Neuronal stem cell (in vitro differentiated cells): ENCODE results near the gene BRPF3.

Source experiments
- DNase-seq: peaks from one replicate; pipeline ENCODE4 v3.0.0-alpha.2; 2013; ENCODE audit warnings: low spot score
- H2AFZ ChIP-seq: one replicate; pipeline ENCODE4 v1.6.1; 2013; ENCODE audit warnings: mild to moderate bottlenecking, low read length, inconsistent platforms
- H2AK5ac ChIP-seq: 2 replicates; pipeline ENCODE4 v1.6.1; 2013; ENCODE audit warnings: low read depth, mild to moderate bottlenecking, inconsistent platforms, low read length, moderate library complexity, mixed read lengths
- H2BK120ac ChIP-seq: 2 replicates; pipeline ENCODE4 v1.6.1; 2013; ENCODE audit warnings: low read depth, mild to moderate bottlenecking, inconsistent platforms, low read length, moderate library complexity, mixed read lengths
- H2BK12ac ChIP-seq: one replicate; pipeline ENCODE4 v1.6.1; 2013; ENCODE audit warnings: low read length, inconsistent platforms
- H2BK15ac ChIP-seq: 2 replicates; pipeline ENCODE4 v1.6.1; 2013; ENCODE audit warnings: mild to moderate bottlenecking, low read length, inconsistent platforms, mixed read lengths
- H2BK5ac ChIP-seq: one replicate; pipeline ENCODE4 v1.6.1; 2013; ENCODE audit warnings: inconsistent platforms, mild to moderate bottlenecking, low read length, moderate library complexity
- H3K14ac ChIP-seq: one replicate; pipeline ENCODE4 v1.6.1; 2013; ENCODE audit warnings: low read length, inconsistent platforms
- H3K18ac ChIP-seq: 2 replicates; pipeline ENCODE4 v1.6.1; 2013; ENCODE audit warnings: low read length, inconsistent platforms
- H3K23ac ChIP-seq: 2 replicates; pipeline ENCODE4 v1.6.1; 2013; ENCODE audit warnings: low read depth, mild to moderate bottlenecking, mixed read lengths, low read length, inconsistent platforms; ENCODE audit not compliant: poor library complexity
- H3K27ac ChIP-seq: replicated peaks from 3 replicates; pipeline ENCODE4 v1.5.1; 2013; ENCODE audit warnings: low read length, inconsistent platforms
- H3K27me3 ChIP-seq, 3 experiments: 2 replicates each; pipeline ENCODE4 v1.6.1; 2013; ENCODE audit warnings: low read length in 3 of 3, mild to moderate bottlenecking in 2 of 3, inconsistent platforms in 1 of 3, low read depth in 1 of 3, mixed read lengths in 1 of 3, moderate library complexity in 1 of 3; ENCODE audit not compliant: control insufficient read depth in 3 of 3, insufficient read depth in 3 of 3
- H3K36me3 ChIP-seq, 2 donors: replicated peaks in 1 of 2; 2 replicates each; pipeline ENCODE4 v1.6.1; 2013; ENCODE audit warnings: low read length in 2 of 2; ENCODE audit not compliant: control insufficient read depth in 2 of 2, insufficient read depth in 2 of 2
- H3K4ac ChIP-seq: 2 replicates; pipeline ENCODE4 v1.6.1; 2013; ENCODE audit warnings: inconsistent platforms, mild to moderate bottlenecking, low read length, moderate library complexity
- H3K4me1 ChIP-seq, 2 donors: 1 replicate in 1 of 2; 2 replicates in 1 of 2; pipeline ENCODE4 v1.6.1; 2013; ENCODE audit warnings: low read length in 2 of 2, low read depth in 1 of 2; ENCODE audit not compliant: control insufficient read depth in 2 of 2, insufficient read depth in 1 of 2
- H3K4me2 ChIP-seq: one replicate; pipeline ENCODE4 v1.6.1; 2013; ENCODE audit warnings: mild to moderate bottlenecking, low read length, inconsistent platforms; ENCODE audit not compliant: insufficient read depth, poor library complexity, severe bottlenecking
- H3K4me3 ChIP-seq, 2 donors: 2 replicates each; pipeline ENCODE4 v1.5.1; 2013; ENCODE audit warnings: low read length in 2 of 2, mild to moderate bottlenecking in 2 of 2, inconsistent platforms in 1 of 2, moderate library complexity in 1 of 2
- H3K79me1 ChIP-seq: one replicate; pipeline ENCODE4 v1.6.1; 2013; ENCODE audit warnings: low read depth, mild to moderate bottlenecking, inconsistent platforms, low read length, moderate library complexity
- H3K9ac ChIP-seq: one replicate; pipeline ENCODE4 v1.6.1; 2013; ENCODE audit warnings: mild to moderate bottlenecking, low read depth, low read length, inconsistent platforms; ENCODE audit not compliant: poor library complexity
- H3K9me3 ChIP-seq, 2 donors: replicated peaks in 1 of 2; 2 replicates each; pipeline versions ENCODE3 to v1.6.1; 2013; ENCODE audit warnings: low read length in 2 of 2, mild to moderate bottlenecking in 2 of 2, inconsistent platforms in 1 of 2, low read depth in 1 of 2, mixed read lengths in 1 of 2, moderate library complexity in 1 of 2; ENCODE audit not compliant: control insufficient read depth in 2 of 2, insufficient read depth in 1 of 2
- H4K8ac ChIP-seq: one replicate; pipeline ENCODE4 v1.6.1; 2013; ENCODE audit warnings: low read depth, mild to moderate bottlenecking, inconsistent platforms, low read length, moderate library complexity
- H4K91ac ChIP-seq: one replicate; pipeline ENCODE4 v1.6.1; 2013; ENCODE audit warnings: low read length, low read depth, mild to moderate bottlenecking, inconsistent platforms; ENCODE audit not compliant: poor library complexity
- WGBS, 2 donors: extraction: QIAGEN DNeasy Blood & Tissue Kit; methylation state at CpG; one replicate each; pipeline ENCODE4 v1.1.7; 2013; ENCODE audit warnings: missing lambda C conversion rate in 2 of 2, mixed read lengths in 1 of 2; ENCODE audit not compliant: insufficient read length in 2 of 2, insufficient replicate concordance in 1 of 2; ENCODE audit errors: extremely low coverage in 2 of 2; 5-methylcytosine and 5-hydroxymethylcytosine counted together

The BRPF3 gene

DNA sequence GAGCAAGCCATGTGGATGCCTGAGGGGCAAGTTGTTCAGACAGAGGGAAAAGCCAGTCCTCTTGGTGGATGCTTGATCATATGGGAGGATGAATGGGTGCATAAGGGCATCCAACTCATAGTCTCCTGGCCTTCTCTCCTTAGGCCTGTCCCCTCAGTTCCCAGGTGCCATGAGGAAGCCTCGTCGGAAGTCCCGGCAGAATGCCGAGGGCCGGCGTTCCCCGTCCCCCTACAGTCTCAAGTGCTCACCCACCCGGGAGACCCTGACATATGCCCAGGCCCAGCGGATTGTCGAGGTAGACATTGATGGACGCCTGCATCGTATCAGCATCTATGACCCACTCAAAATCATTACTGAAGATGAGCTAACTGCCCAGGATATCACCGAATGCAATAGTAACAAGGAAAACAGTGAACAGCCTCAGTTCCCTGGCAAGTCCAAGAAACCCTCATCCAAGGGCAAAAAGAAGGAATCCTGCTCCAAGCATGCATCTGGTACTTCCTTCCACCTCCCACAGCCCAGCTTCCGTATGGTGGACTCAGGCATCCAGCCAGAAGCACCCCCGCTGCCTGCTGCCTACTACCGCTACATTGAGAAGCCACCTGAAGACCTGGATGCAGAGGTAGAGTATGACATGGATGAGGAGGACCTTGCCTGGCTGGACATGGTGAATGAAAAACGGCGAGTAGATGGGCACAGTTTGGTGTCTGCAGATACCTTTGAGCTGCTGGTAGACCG, 3.8 kb downstream of the BRPF3 start:
- Histone ChIP-seq H2BK5ac (no peak overlapping the region), H3K14ac (no peak overlapping the region), H3K4me3 (no peak overlapping the region), H3K27ac (no peak overlapping the region), H2BK15ac (no peak overlapping the region), H3K23ac (no peak overlapping the region), H3K4ac (no peak overlapping the region), H2AFZ (no peak overlapping the region), H3K36me3 (peaks cover 41 to 76% of the 10 kb centered on the region in 2 donors), H3K9ac (no peak overlapping the region), H4K8ac (no peak overlapping the region), H3K18ac (no peak overlapping the region), H3K4me1 (peaks cover 3 to 4% of the 10 kb centered on the region in 2 donors), H2BK120ac (no peak overlapping the region), H2BK12ac (no peak overlapping the region), H3K4me2 (no peak overlapping the region), H3K79me1 (peaks cover 23% of the 10 kb centered on the region), H3K27me3 (no peaks in the 10 kb centered on the region), H4K91ac (no peak overlapping the region), H2AK5ac (no peak overlapping the region), H3K9me3 (peaks cover 0 to 22% of the 10 kb centered on the region in 2 donors)
- no peak for DNase-seq
- no CpG with 5 or more reads among the region's 19 CpGs for WGBS, 2 donors

DNA sequence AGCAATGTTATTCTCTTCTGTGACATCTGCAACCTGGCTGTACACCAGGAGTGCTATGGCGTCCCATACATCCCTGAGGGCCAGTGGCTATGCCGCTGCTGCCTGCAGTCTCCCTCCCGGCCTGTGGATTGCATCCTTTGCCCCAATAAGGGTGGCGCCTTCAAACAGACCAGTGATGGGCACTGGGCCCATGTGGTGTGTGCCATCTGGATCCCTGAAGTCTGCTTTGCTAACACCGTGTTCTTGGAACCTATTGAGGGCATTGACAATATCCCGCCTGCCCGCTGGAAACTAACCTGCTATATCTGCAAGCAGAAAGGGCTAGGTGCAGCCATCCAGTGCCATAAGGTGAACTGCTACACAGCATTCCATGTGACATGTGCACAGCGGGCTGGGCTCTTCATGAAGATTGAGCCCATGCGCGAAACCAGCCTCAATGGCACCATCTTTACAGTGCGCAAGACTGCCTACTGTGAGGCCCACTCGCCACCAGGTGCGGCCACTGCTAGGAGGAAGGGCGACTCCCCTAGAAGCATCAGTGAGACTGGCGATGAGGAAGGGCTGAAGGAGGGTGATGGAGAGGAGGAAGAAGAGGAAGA, 4.6 kb downstream of the BRPF3 start:
- Histone ChIP-seq H3K4me1 (peaks cover 0 to 3% of the 10 kb centered on the region in 2 donors), H2BK12ac (no peak overlapping the region), H3K27me3 (no peaks in the 10 kb centered on the region), H3K9ac (peak overlapping the region; percentile 47), H2BK120ac (no peak overlapping the region), H3K27ac (no peak overlapping the region), H3K9me3 (peaks cover 0 to 22% of the 10 kb centered on the region in 2 donors), H3K14ac (peak overlapping the region; percentile 11), H2AK5ac (peak overlapping the region; percentile 18), H2AFZ (no peak overlapping the region), H3K23ac (peak overlapping the region; percentile 69), H3K4ac (no peak overlapping the region), H3K36me3 (peaks cover 46 to 84% of the 10 kb centered on the region in 2 donors), H2BK15ac (no peak overlapping the region), H2BK5ac (peak overlapping the region; percentile 45), H3K79me1 (peaks cover 23% of the 10 kb centered on the region), H3K4me2 (no peak overlapping the region), H4K8ac (no peak overlapping the region), H3K4me3 (peak overlapping the region in 1 of 2 donors; percentile 7), H4K91ac (no peak overlapping the region), H3K18ac (no peak overlapping the region)
- no peak for DNase-seq
- no CpG with 5 or more reads among the region's 15 CpGs for WGBS, 2 donors

DNA sequence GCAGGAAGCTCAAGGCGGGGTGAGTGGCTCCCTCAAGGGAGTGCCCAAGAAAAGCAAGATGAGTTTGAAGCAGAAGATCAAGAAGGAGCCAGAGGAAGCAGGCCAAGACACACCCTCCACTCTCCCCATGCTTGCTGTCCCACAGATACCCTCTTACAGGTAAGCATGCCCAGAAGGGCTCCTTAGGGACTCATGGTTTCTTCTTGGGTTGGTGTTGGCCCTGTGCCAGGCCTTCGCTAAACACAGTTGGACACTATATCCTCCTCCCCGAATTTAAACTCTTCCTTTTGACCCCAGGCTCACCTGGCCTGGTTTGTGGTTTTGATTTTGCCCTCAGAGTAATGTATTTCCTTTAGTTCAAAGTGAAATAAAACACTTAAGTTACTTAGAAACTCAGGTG, 5.1 kb downstream of the BRPF3 start:
- peak overlapping the region; percentile 45 for H2BK5ac ChIP-seq
- H3K27ac ChIP-seq: no peak overlapping the region
- H3K4me3 ChIP-seq: no peak overlapping the region
- peaks cover 50 to 89% of the 10 kb centered on the region in 2 donors for H3K36me3 ChIP-seq
- WGBS, 2 donors: no CpG with 5 or more reads among the region's 3 CpGs
- no peak overlapping the region for H4K8ac ChIP-seq
- H3K9ac ChIP-seq: no peak overlapping the region
- H2BK15ac ChIP-seq: no peak overlapping the region
- H3K4me2 ChIP-seq: no peak overlapping the region
- no peak overlapping the region for H2AFZ ChIP-seq
- peak overlapping the region; percentile 18 for H2AK5ac ChIP-seq
- H3K18ac ChIP-seq: no peak overlapping the region
- peaks cover 23% of the 10 kb centered on the region for H3K79me1 ChIP-seq
- peaks cover 0 to 3% of the 10 kb centered on the region in 2 donors for H3K4me1 ChIP-seq
- H3K23ac ChIP-seq: peak overlapping the region; percentile 69
- no peaks in the 10 kb centered on the region for H3K27me3 ChIP-seq
- peak overlapping the region; percentile 11 for H3K14ac ChIP-seq
- no peak overlapping the region for H2BK120ac ChIP-seq
- no peak overlapping the region for H3K4ac ChIP-seq
- DNase-seq: no peak
- no peak overlapping the region for H2BK12ac ChIP-seq
- peaks cover 0 to 22% of the 10 kb centered on the region in 2 donors for H3K9me3 ChIP-seq
- H4K91ac ChIP-seq: no peak overlapping the region

DNA sequence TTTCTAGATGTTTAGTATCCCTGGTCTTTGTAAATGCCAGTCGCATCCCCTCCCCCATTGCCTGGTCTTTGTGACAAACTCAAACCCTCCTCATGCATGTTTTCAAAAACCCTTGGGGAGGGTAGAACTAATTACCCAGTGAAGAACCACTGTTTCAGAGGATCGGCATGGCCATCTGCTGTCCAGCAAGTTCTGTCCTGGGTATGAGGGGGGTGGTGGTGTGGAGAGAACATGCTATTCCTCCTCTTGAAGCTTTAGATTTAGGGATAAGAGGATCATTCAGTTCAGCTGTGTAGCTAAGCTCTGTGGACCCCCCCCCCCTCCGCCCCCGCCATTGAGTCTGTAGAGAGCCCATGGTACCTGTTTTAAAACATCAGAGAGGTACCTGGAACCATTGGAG, 5.6 kb downstream of the BRPF3 start:
- Histone ChIP-seq H3K9me3 (peaks cover 0 to 22% of the 10 kb centered on the region in 2 donors), H4K91ac (no peak overlapping the region), H3K9ac (no peak overlapping the region), H2BK120ac (no peak overlapping the region), H3K18ac (no peak overlapping the region), H3K4me3 (no peak overlapping the region), H3K27ac (no peak overlapping the region), H3K79me1 (peaks cover 23% of the 10 kb centered on the region), H2BK12ac (no peak overlapping the region), H3K14ac (no peak overlapping the region), H3K4me1 (peaks cover 0 to 3% of the 10 kb centered on the region in 2 donors), H2AFZ (no peak overlapping the region), H3K4ac (no peak overlapping the region), H2AK5ac (no peak overlapping the region), H3K36me3 (peaks cover 52 to 94% of the 10 kb centered on the region in 2 donors), H3K27me3 (no peaks in the 10 kb centered on the region), H3K4me2 (no peak overlapping the region), H4K8ac (no peak overlapping the region), H2BK15ac (no peak overlapping the region), H3K23ac (no peak overlapping the region), H2BK5ac (no peak overlapping the region)
- no CpG with 5 or more reads among the region's 4 CpGs for WGBS, 2 donors
- no peak for DNase-seq
